NCI-H1436 treated with DMSO at 0.1 percent for 48 hours (cell line): ENCODE results near the gene FBXO44.

Experiments used
- DNase-seq: peaks from one replicate; lab custom pipeline; 2025; lab: John Stamatoyannopoulos, UW

Gene FBXO44

GRCh38 chr1:11708554-11709350 lies 54.1 kb downstream of the FBXO44 start:
- no peak for DNase-seq

- no peak for DNase-seq
Measured at GRCh38 chr1:11711490-11711889, 56.8 kb downstream of the FBXO44 start.

- no peak for DNase-seq
Measured at GRCh38 chr1:11712285-11712684, 57.6 kb downstream of the FBXO44 start.
